Stimulated activated CD8-positive, alpha-beta memory T cell treated with anti-CD3 and anti-CD28 coated beads, Interleukin-4, amount 100 ng/mL, for 24 hours (primary cell): ENCODE measurements around the gene MGA.
"Not testable (repeated sequence)": the region's sequence is repeated elsewhere in the genome, so short reads cannot be mapped to it uniquely, and the experiment has no call there.

Source experiments
- DNase-seq: peaks from one replicate; pipeline ENCODE4 v3.0.0-alpha.2; 2020; ENCODE audit warnings: low read depth

Gene MGA

DNA sequence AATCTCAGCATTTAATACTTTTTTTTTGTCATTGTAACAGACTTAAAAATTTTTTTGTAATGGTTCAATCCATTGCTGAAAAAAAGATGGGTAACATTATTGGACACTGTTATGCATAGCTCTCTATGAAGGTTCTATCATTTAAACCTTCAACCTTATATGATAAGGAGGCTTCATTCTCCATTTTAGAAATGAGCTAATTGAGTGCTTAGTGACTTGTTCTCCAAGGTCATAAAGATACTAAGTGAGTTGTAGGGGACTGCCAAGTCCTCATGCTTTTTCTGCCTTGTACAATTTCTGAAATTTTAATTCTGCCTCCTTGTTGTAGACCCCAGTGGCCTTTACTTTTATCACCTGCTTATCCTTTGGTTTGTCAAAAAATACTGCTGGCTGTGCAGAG, 56.7 kb downstream of the MGA start:
- DNase-seq: no peak

- no peak for DNase-seq
Observed at GRCh38 chr15:41727143-41727542, 66.9 kb downstream of the MGA start.

- DNase-seq: not testable (repeated sequence)
Observed at GRCh38 chr15:41728061-41728460, 67.9 kb downstream of the MGA start.

GRCh38 chr15:41730543-41730942, 70.3 kb downstream of the MGA start:
- no peak for DNase-seq

DNA sequence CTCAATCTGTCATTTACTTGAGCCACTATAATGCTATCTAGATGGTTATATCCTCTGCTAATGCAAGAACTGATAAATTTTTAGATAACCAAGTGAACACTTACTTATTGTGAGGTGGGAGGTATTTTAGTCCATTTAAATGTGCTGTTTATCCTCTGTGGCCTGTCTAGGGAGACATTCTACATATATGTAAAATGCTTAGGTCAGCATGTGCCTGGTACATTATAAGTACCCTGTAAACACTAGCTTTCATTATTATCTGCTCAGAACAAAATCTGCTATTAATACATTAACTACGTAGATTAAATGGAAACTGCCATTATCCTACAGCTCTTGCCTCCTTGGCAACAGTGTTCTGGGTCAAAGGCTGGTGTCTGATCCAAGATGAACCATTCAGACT, 72.3 kb downstream of the MGA start:
- DNase-seq: no peak

DNA sequence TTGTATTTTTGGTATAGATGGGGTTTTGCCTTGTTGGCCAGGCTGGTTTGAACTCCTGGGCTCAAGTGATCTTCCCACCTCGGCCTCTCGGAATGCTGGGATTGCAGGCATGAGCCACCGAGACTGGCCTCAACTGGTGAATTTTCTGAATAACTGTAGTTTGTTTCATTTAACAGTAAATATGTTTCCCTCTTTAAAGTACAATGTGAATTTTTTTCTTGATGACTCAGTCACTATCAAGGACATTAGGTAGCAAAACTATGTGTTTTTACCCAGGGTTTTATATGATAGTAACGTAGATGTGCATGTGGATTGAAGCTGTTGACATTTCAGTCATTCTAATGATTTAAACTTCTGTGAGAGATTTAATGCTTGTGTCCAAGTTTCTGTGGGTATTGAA, 73.9 kb downstream of the MGA start:
- no peak for DNase-seq

GRCh38 chr15:41735046-41735445, 74.8 kb downstream of the MGA start:
- no peak for DNase-seq

- DNase-seq: not testable (repeated sequence)
Observed at GRCh38 chr15:41735492-41735891, 75.3 kb downstream of the MGA start.

DNA sequence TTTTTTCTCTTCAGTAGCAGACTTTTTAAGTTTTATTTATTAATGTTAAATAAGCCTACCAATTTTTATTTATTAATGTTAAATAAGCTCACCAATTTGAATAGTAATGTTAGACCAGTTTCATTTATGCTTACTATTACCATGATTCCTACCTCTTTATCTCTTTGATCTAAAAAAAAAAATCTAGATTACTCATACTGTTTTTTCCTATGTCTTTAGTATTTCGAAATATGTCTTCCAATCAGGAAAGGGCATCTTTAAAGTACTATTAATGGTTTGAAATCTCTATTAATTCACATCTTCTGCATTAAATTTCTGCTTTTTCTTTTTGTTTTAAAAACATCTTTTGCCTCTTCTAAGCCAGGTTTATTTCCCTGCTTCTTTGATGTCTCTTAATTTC, 86.6 kb downstream of the MGA start:
- no peak for DNase-seq

DNA sequence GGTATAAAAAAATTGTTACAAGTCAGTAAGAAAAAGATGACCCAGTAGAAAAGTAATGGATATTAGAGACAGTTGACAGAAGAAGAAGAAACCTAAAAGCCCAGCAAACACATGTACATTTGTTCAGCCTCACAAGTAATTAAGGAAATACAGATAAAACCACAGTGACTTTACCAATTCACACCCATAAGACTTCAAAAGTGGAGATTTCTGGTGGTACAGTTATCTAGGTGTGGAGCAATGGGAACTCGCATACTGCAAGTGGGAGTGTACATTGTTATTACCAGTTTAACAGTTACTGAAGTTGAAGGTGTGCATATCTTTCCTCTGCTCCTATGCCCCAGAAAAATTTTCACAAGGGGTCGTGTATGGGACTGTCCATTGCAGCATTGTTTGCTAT, 96.0 kb downstream of the MGA start:
- no peak for DNase-seq

DNA sequence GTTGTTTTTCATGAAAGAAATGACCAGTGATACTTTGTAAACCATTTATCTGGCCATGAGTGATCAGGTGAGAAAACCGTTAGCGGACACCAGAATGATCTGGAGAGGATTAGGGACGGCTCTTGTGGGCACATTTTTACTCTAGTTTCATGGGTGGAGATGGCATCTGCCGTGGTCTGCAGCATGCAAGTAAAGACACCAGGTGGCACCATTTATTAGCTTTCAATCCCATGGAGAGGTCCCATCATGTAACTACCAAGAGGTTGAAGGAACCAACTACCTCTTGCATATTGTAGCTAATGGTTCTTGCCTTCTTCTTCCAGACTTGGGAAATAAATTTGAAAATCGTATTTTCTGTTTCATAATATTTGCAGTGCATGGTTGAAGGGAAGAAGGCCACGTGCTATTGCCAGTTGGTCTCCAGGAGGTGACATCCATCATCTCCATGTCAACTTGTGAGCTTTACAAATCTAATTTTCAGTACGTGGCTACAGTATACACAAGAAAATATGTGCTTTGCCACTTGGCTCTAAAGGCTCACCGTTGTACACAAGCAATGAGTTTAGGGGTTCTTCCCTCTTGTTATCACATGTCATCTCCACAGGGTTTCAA, 112.6 kb downstream of the MGA start:
- peak; percentile 23 for DNase-seq

DNA sequence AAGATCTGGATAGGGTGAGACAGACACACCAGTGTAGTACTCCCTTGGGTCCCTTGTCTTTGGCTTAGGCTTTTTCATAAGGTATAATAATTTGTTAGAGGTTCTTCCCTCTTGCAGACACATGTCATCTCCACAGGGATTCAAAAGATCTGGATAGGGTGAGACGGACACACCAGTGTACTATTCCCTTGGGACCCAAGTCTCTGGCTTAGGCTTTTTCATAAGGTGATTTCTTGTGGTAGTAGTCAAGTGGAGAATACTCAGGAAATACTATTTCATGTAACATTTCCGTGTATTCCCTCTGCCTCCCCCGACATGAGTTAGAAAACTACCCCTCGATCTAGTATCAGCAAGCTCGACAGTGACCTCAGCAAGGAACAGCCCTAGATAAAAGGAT, 113.1 kb downstream of the MGA start:
- DNase-seq: no peak

DNA sequence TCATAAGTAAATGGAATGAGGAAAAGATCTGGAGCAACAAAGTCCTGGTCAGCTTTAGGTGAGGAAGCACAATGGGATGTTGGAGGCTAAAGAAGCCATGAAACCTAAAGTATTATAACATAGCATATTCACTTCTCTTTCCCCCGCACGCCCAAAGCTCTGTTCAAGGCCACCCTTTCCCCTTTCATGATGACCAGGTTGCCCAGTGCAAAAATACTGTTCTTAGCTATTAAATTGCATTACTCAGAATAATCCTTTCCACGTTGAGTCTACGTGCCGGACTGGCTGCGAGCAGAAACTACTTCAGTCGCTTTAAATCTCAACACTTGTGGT, 113.5 kb downstream of the MGA start:
- DNase-seq: no peak

DNA sequence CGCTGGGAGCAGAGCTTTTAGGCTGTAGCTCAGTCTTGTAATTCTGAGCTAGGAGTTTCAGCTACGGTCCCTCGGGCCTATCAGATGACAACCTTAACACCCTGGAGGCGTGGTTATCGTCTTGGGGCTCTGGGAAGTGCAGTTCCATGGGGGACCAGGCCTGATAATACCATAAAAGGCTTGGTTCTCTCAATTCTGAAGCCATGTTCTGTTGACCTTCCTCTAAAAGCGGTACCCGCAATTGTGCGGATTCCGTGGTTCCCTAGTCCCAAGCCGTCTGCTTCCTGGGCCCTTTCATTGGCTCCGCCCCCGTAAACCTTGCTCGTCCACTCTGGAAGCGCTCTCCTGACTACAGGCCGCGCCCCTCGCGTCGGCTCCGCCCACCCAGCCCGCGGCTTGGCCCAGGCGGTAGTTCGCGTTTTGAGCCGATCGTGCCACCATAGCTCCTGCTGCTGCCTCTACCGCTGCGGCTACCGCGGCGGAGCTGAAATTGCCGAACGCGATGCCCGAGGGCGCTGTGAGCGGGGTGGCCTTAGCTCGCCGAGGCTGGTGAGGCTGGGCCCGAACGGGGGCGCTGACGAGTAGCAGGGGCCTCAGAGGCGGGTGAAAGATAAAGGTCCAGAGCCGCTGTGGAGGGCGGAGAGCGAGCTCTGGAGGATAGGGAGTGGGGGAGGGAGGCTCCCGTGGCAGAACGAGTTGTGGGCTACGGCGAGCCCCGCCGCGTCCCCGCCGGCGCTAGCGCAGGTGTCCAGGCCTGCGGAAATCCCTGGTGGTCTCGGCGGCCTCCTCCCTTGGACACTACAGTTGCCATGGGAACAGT, 114.1 kb downstream of the MGA start, which contains the start of gene MAPKBP1:
Gene MAPKBP1, plus strand, starts transcription at position 423 of the 820 bp plus-strand sequence. CDS start 792 bp downstream, outside the sequence.
- peak; percentile 96 for DNase-seq

DNA sequence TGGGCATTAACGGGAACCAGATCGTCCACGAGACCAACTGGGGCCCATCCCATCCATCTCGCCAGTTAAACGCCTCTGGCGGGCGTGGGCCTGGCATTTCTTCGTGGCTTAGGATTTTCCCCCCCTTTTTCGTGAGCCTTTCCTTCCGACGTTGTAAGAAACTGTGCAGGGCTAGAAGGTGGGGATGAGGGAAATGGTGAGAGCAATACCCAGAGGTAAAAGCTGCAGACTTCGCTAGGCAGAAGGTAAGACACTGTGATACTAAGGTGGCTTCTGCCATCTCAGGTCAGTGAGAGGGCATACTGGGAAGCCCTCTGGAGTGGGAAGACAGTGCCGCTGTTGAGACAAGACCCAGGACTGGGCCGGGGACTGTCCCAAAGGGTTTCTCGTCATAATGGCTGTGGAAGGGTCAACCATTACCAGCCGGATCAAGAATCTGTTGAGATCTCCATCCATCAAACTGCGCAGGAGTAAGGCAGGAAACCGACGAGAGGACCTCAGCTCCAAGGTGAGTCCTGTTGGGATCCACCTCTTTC, 114.7 kb downstream of the MGA start:
- DNase-seq: no peak

- no peak for DNase-seq
Observed at GRCh38 chr15:41775651-41776050, 115.4 kb downstream of the MGA start.

DNA sequence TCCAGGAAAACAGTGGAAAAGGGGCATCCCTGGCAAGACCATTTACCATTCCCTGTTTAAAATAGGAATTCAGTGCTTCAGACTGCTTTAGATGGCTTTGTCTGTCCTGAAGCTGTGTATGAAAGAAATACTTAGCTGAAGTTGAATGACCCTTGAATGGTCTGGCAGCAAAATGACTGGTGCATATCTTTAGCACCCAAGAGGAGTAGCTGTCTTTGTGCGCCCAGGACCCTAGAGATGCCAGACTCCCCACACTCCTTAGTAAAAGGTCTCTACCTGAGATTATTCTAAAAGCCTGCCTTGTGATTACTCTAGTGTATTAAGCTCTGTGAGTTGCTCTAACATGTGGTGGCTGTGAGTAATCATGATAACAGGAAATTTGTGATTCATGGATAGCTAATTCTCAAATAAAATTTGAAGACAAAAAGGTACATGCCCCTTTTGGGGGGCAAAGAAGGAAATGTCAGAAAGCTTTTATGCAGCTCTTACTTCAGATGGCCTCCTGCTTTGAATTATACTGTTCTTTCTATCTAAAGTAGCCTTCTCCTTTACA, 117.3 kb downstream of the MGA start:
- no peak for DNase-seq

DNA sequence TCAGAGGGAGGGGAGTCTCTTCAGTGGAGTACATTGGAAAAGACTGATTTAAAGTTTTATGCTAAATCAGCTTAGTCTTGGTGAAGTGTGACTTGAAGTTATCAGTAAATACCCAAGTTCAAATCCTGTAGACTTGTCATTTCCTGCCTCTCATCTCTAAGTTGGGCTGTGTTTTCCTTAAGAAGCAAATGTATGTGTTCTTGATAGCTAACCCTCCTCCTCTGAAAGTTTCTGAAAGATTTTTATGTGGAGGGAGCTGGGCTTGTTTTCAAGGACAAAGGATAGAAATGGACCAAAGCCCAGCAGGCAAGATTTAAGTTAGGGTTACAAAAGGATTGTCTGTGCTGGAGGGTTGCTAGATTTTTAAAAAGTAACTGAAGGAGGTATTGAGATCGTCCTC, 118.3 kb downstream of the MGA start:
- DNase-seq: no peak

GRCh38 chr15:41779662-41780157, 119.5 kb downstream of the MGA start:
- DNase-seq: no peak

DNA sequence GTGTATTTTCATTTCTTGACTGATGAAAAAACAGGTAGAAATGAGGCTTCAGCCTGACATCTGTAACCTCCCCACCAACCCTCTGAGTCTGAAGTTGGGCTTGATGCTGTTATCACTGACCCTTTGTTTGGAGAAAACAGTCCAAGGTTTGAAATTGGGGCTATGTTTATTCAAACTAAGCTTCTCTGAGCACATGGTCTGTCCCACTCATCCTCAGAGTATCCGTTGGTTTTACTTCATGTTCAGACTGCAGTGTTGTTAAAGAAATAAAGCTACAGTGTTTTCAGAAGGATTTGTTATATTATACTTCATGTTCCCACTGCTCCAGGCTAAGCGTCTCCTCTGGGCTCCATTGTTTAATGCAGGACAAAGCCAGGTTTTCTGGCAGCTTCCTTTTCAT, 120.1 kb downstream of the MGA start:
- DNase-seq: no peak

DNA sequence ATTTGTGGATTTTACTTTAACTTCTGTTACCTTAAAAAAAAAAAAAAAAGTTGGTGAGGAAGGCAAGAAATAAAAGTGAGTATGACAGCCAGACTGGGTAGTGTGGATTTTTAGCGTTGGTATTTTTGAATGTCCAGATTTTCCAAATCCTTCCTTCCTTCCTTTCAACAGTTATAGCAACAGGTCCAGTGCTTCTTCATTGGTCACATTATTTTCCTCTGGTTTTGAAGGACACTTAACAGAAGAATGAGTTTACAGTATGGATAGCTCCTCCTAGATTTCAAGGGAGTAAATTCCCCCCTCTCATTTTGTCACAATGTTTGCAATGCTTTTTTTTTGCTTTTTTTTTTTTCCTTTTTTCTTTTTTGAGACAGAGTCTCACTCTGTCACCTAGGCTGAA, 120.5 kb downstream of the MGA start:
- DNase-seq: no peak

DNA sequence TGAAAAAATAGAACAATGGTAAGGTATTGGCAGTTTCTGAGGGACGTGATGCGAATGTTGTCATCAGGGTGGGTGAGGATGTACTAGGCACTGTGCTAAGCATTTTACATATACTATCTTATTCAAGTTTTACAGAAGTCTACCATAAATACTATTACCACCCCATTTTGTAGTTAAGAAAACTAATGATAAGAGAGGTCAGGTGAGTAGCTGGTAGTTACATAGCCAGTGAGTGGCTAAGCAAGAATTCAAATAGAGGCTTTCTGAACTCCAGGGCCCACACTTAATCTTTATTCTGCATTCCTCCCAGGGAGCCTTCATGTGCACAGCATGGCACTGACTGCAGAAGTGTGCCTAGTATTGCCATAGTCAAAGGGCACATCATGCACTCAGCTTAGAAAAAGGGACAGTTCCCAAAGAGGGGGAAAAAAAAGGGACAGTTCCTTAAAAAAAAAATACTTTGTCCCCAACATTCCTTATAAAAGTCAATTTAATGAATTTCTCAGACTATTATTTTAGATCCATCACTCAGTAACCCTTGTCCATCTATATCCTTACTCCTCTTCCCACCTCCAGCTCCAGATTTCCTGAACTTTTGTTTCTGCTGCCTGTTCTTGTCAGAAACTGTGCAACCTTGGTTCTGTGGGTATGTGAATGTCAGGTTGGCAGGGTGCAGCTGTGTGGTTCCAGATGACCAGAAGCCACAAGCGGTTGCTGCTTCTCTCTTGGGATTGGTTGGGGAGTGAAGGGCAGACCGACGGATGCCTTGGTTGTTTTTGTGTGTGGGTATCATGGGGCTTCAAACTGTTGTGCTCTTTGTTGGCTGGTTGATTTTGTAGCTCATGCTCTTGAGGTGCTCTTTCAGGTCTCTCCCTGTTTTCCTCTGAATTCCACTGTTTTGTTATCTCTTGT, 122.4 kb downstream of the MGA start:
- no peak for DNase-seq
